GM12865 (cell line): Measurements from ENCODE around the gene CALML5.
A peak's percentile ranks its signal among the peaks of the same experiment; 100 is the strongest.
"Not testable (repeated sequence)": the region's sequence is repeated elsewhere in the genome, so short reads cannot be mapped to it uniquely, and the experiment has no call there.

ENCODE experiments used
- DNase-seq: peaks from one replicate; pipeline ENCODE4 v3.0.0; 2010; ENCODE audit warnings: low read depth
- H3K4me3 ChIP-seq: 2 replicates; pipeline ENCODE4 v1.5.1; 2011; ENCODE audit warnings: mild to moderate bottlenecking, low read depth, low read length, control low read depth
- TF ChIP-seq, protein P1 (sequence below): IDR thresholded peaks from 2 replicates; pipeline ENCODE4 v1.5.1; 2011; ENCODE audit warnings: low read length, control low read depth, low read depth, inconsistent platforms; ENCODE audit not compliant: insufficient read depth; ENCODE audit errors: missing control alignments

The CALML5 gene

DNA sequence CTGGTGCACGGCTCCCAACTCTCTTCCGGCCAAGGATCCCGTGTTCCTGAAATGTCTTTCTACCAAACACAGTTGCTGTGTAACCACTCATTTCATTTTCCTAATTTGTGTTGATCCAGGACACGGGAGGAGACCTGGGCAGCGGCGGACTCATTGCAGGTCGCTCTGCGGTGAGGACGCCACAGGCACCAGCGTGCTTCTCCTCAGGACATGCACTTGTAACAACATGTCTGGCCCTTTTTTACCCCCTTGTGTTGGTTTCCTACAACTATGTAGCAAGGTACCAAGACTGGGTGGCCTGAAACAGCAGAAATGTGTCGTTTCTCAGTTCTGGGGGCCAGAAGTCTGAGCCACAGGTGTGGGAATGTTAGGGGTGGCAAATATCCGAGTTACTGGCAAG lies 18.2 kb downstream of the CALML5 start:
- H3K4me3 ChIP-seq: no peak overlapping the region
- TF ChIP-seq, protein P1, sequence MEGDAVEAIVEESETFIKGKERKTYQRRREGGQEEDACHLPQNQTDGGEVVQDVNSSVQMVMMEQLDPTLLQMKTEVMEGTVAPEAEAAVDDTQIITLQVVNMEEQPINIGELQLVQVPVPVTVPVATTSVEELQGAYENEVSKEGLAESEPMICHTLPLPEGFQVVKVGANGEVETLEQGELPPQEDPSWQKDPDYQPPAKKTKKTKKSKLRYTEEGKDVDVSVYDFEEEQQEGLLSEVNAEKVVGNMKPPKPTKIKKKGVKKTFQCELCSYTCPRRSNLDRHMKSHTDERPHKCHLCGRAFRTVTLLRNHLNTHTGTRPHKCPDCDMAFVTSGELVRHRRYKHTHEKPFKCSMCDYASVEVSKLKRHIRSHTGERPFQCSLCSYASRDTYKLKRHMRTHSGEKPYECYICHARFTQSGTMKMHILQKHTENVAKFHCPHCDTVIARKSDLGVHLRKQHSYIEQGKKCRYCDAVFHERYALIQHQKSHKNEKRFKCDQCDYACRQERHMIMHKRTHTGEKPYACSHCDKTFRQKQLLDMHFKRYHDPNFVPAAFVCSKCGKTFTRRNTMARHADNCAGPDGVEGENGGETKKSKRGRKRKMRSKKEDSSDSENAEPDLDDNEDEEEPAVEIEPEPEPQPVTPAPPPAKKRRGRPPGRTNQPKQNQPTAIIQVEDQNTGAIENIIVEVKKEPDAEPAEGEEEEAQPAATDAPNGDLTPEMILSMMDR: no peak
- DNase-seq: no peak

DNA sequence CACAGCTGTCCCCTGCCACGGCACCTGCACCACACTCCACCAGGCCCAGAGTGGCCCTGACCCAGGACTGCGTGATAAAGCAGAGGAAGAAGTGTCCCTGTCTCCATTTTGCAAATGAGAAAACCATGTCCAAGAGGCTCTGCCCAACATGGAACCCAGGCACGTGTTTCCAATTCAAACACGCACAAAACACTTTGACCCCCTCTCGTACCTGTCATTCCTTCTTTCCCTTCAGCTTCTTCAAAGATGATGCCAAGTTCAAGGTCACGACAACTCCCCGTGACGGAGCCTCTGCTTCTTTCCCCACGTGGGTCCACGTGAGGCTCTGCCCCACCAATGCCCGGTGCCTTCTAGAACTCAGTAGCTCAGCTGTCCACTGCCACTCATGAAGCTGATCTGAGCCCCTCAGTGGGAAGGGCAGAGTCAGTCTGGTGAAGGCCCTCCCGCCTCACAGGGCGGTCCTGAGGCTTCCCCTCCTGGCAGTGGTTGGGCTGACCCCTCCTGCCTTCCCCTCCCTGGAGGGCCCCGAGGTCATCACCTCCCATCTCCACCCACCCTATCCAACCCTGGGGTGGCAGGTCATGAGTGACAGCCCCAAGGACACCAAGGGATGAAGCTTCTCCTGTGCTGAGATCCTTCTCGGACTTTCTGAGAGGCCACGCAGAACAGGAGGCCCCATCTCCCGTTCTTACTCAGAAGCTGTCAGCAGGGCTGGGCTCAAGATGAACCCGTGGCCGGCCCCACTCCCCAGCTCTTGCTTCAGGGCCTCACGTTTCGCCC lies 19.0 kb downstream of the CALML5 start:
- no peak overlapping the region for H3K4me3 ChIP-seq
- TF ChIP-seq, protein P1: no peak
- no peak for DNase-seq

- peak; percentile 6 for DNase-seq
- TF ChIP-seq, protein P1: no peak
These were observed 19.7 kb downstream of the CALML5 start for GRCh38 chr10:5479481-5480161.

GRCh38 chr10:5478694-5479305 lies 20.6 kb downstream of the CALML5 start:
- H3K4me3 ChIP-seq: no peak overlapping the region
- no peak for DNase-seq
- TF ChIP-seq, protein P1: no peak

More at GRCh38 chr10:5479481-5480161, 19.7 kb downstream of the CALML5 start:
- H3K4me3 ChIP-seq: no peak overlapping the region

GRCh38 chr10:5477948-5478693 lies 21.2 kb downstream of the CALML5 start:
- DNase-seq: no peak
- no peak overlapping the region for H3K4me3 ChIP-seq
- TF ChIP-seq, protein P1: no peak

GRCh38 chr10:5476918-5477525 lies 22.3 kb downstream of the CALML5 start:
- no peak for DNase-seq
- no peak overlapping the region for H3K4me3 ChIP-seq
- TF ChIP-seq, protein P1: no peak

GRCh38 chr10:5475974-5476807 lies 23.2 kb downstream of the CALML5 start:
- DNase-seq, H3K4me3 ChIP-seq: not testable (repeated sequence)

DNA sequence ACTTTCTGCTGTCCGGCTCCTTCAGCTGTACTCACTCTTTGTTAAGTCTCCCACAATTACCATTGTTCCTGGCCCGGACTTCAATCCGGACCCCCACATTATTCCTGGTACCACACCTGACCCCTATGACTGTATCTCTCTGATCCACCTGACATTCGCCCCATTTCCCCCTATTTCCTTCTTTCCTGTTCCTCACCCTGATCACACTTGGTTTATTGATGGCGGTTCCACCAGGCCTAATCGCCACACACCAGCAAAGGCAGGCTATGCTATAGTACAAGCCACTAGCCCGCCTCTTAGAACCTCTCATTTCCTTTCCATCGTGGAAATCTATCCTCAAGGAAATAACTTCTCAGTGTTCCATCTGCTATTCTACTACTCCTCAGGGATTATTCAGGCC lies 24.3 kb downstream of the CALML5 start:
- not testable (repeated sequence) for DNase-seq, H3K4me3 ChIP-seq

- DNase-seq, H3K4me3 ChIP-seq: not testable (repeated sequence)
These were observed 24.7 kb downstream of the CALML5 start for GRCh38 chr10:5474642-5475041.
